Fibroblast of lung (primary cell): ENCODE data around the gene BMP8A. TPM values are rescaled to one million over a fixed set of nuclear protein-coding genes. Genes with fewer than 3 reads are reported as not detected.

Source experiments
- DNase-seq, 2 donors: peaks; one replicate each; pipeline versions ENCODE4 v3.0.0 to v3.0.0-alpha.2; 2010; ENCODE audit warnings: low read depth in 2 of 2
- H2AFZ ChIP-seq: 2 replicates; pipeline ENCODE4 v1.5.1; 2012; ENCODE audit warnings: low read length, control low read depth, inconsistent platforms
- H3K27ac ChIP-seq: 2 replicates; pipeline ENCODE4 v1.5.1; 2011; ENCODE audit warnings: low read length, control low read depth; ENCODE audit not compliant: insufficient read depth
- H3K27me3 ChIP-seq: 2 replicates; pipeline ENCODE4 v1.5.1; 2011; ENCODE audit warnings: mild to moderate bottlenecking, low read length; ENCODE audit not compliant: control insufficient read depth, insufficient read depth
- H3K36me3 ChIP-seq: 2 replicates; pipeline ENCODE4 v1.5.1; 2011; ENCODE audit warnings: low read length; ENCODE audit not compliant: control insufficient read depth, insufficient read depth
- H3K4me1 ChIP-seq: 2 replicates; pipeline ENCODE4 v1.5.1; 2011; ENCODE audit warnings: low read length; ENCODE audit not compliant: control insufficient read depth, insufficient read depth; ENCODE audit errors: extremely low read depth
- H3K4me2 ChIP-seq: 2 replicates; pipeline ENCODE4 v1.5.1; 2011; ENCODE audit warnings: low read length, control low read depth; ENCODE audit not compliant: insufficient read depth; ENCODE audit errors: extremely low read depth
- H3K4me3 ChIP-seq, 4 experiments: fragments of 200-600 bp in 1 of 4; sonication (generic) in 1 of 4; replicated peaks in 1 of 4; 2 replicates each; pipeline ENCODE4 v1.5.1; 2011 to 2016; ENCODE audit warnings: low read length in 4 of 4, low read depth in 3 of 4, mild to moderate bottlenecking in 3 of 4, control low read depth in 2 of 4, inconsistent platforms in 1 of 4, mixed read lengths in 1 of 4; ENCODE audit not compliant: insufficient read depth in 1 of 4; ENCODE audit errors: control extremely low read depth in 1 of 4
- H3K79me2 ChIP-seq: 2 replicates; pipeline ENCODE4 v1.5.1; 2012; ENCODE audit warnings: mild to moderate bottlenecking, low read length, inconsistent platforms; ENCODE audit not compliant: control insufficient read depth, insufficient read depth
- H3K9ac ChIP-seq: 2 replicates; pipeline ENCODE4 v1.5.1; 2011; ENCODE audit warnings: mild to moderate bottlenecking, low read length, control low read depth; ENCODE audit not compliant: insufficient read depth
- H3K9me3 ChIP-seq: 2 replicates; pipeline ENCODE4 v1.5.1; 2012; ENCODE audit warnings: low read depth, low read length; ENCODE audit not compliant: control insufficient read depth, insufficient read depth
- H4K20me1 ChIP-seq: 2 replicates; pipeline ENCODE4 v1.5.1; 2011; ENCODE audit warnings: low read length; ENCODE audit not compliant: control insufficient read depth, insufficient read depth; ENCODE audit errors: extremely low read depth
- CTCF ChIP-seq, 2 donors: IDR thresholded peaks in 1 of 2; conservative IDR thresholded peaks in 1 of 2; 1 replicate in 1 of 2; 2 replicates in 1 of 2; pipeline ENCODE4 v1.5.1; 2011 to 2012; ENCODE audit warnings: low read length in 2 of 2, control low read depth in 1 of 2, inconsistent platforms in 1 of 2, low read depth in 1 of 2, mild to moderate bottlenecking in 1 of 2
- EZH2 ChIP-seq: IDR thresholded peaks from 2 replicates; pipeline ENCODE4 v1.5.1; 2012; ENCODE audit warnings: low read length, control low read depth, mild to moderate bottlenecking; ENCODE audit errors: missing control alignments
- polyA plus RNA-seq, 2 donors: library from polyadenylated mRNA; depleted of rRNA in 1 of 2; stranded (reverse) in 1 of 2; unstranded in 1 of 2; fragments of >200 nt; gene quantifications; 2 replicates each; pipeline ENCODE4 v1.2.1, GENCODE V29; 2011 to 2012; ENCODE audit warnings: missing spikeins in 1 of 2
- total RNA-seq: library from RNA; depleted of rRNA; stranded (reverse); fragments of >200 nt; gene quantifications from 2 replicates; pipeline ENCODE4 v1.2.1, GENCODE V29; 2014

Gene BMP8A
- total and polyA plus RNA-seq, 2 donors (not counting 1 experiment from before 2014, with no cell fraction given) = 0.33 to 0.41 TPM

- Histone ChIP-seq H3K4me2 (no peak overlapping the region), H3K9me3 (no peaks in the 10 kb centered on the region), H3K36me3 (peaks cover 50% of the 10 kb centered on the region), H3K9ac (no peak overlapping the region), H3K4me1 (no peaks in the 10 kb centered on the region), H2AFZ (no peak overlapping the region), H3K27me3 (no peaks in the 10 kb centered on the region), H3K4me3 (no peak overlapping the region), H3K27ac (no peak overlapping the region), H3K79me2 (peaks cover 17% of the 10 kb centered on the region), H4K20me1 (no peaks in the 10 kb centered on the region)
- TF ChIP-seq CTCF (conservative IDR thresholded peaks at IDR 0.05 in 1 of 2, IDR thresholded peaks at IDR 0.05 in 1 of 2; ENCODE audit: low read depth in 1 of 2, low read length in 2 of 2) (no peak), EZH2 (no peak)
- no peak for DNase-seq
Measured at GRCh38 chr1:39564941-39565340, 73.5 kb downstream of the BMP8A start.

- Histone ChIP-seq H3K9ac (no peak overlapping the region), H3K27me3 (no peaks in the 10 kb centered on the region), H3K4me2 (no peak overlapping the region), H3K79me2 (peaks cover 30% of the 10 kb centered on the region), H4K20me1 (no peaks in the 10 kb centered on the region), H3K36me3 (peaks cover 55% of the 10 kb centered on the region), H3K9me3 (no peaks in the 10 kb centered on the region), H3K4me1 (no peaks in the 10 kb centered on the region), H2AFZ (no peak overlapping the region), H3K4me3 (no peak overlapping the region), H3K27ac (no peak overlapping the region)
- no peak for DNase-seq
- TF ChIP-seq EZH2 (no peak), CTCF (conservative IDR thresholded peaks at IDR 0.05 in 1 of 2, IDR thresholded peaks at IDR 0.05 in 1 of 2; ENCODE audit: low read depth in 1 of 2, low read length in 2 of 2) (no peak)
Measured at GRCh38 chr1:39566441-39567137, 75.2 kb downstream of the BMP8A start.

- Histone ChIP-seq H4K20me1 (peaks cover 2% of the 10 kb centered on the region), H3K27ac (no peak overlapping the region), H2AFZ (no peak overlapping the region), H3K9me3 (no peaks in the 10 kb centered on the region), H3K4me2 (no peak overlapping the region), H3K36me3 (peaks cover 53% of the 10 kb centered on the region), H3K4me3 (no peak overlapping the region), H3K4me1 (no peaks in the 10 kb centered on the region), H3K9ac (no peak overlapping the region), H3K79me2 (peaks cover 37% of the 10 kb centered on the region), H3K27me3 (no peaks in the 10 kb centered on the region)
- TF ChIP-seq EZH2 = no peak
- no peak for TF ChIP-seq CTCF (conservative IDR thresholded peaks at IDR 0.05 in 1 of 2, IDR thresholded peaks at IDR 0.05 in 1 of 2; ENCODE audit: low read depth in 1 of 2, low read length in 2 of 2)
- DNase-seq = no peak
Measured at GRCh38 chr1:39567302-39567701, 75.9 kb downstream of the BMP8A start.
